HG03139 (cell line): ENCODE measurements around the gene SRPK2.
A peak's percentile ranks its signal among the peaks of the same experiment; 100 is the strongest.
"Not testable (repeated sequence)": the region's sequence is repeated elsewhere in the genome, so short reads cannot be mapped to it uniquely, and the experiment has no call there.

ENCODE experiments used
- ATAC-seq: cut with Tn5 transposase; IDR thresholded peaks from one replicate; pipeline ENCODE4 v1.9.1; 2021; ENCODE audit not compliant: unreplicated experiment

SRPK2 gene

DNA sequence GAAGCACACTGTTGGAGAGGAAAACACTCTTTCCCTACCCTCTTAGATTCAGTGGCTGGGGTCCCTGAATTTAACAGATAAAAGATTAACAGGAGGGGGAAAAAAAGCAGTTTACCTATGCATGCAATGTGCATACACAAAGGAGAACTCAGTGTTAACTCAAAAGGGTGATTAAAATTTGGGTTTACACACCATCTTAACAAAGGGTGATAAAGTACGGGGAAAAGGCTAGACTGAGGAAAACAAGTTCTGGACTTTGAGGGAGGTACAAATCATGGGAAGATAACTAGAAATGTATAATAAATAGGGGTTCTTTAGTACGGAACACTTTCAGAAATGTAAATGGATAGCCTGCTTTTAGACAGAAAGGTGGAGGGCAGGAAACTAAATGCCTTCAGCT lies 83.1 kb downstream of the SRPK2 start:
- no peak for ATAC-seq

- peak; percentile 69 for ATAC-seq
These were observed 84.5 kb downstream of the SRPK2 start for GRCh38 chr7:105304040-105304895.

GRCh38 chr7:105300587-105300986 lies 88.1 kb downstream of the SRPK2 start:
- ATAC-seq, result not testable (repeated sequence)

- peak; percentile 85 for ATAC-seq
These were observed 90.3 kb downstream of the SRPK2 start for GRCh38 chr7:105298439-105298894.

DNA sequence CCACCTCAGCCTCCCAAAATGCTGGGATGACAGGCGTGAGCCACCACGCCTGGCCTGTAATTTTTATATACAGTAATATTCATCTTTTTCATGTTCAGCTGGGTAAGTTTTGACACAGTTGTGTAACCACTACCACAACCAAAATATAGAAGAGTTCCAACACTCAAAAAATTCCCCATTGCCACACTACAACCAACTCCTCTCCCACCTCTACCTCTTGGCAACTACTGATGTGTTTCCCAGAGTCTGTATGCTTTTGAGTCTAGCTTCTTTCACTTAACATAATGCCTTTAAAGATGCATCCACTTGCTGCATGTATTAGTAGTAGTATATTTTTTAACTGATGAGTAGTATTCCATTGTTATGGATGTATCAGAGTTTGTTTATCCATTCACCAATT lies 90.7 kb downstream of the SRPK2 start:
- ATAC-seq, result peak; percentile 40

DNA sequence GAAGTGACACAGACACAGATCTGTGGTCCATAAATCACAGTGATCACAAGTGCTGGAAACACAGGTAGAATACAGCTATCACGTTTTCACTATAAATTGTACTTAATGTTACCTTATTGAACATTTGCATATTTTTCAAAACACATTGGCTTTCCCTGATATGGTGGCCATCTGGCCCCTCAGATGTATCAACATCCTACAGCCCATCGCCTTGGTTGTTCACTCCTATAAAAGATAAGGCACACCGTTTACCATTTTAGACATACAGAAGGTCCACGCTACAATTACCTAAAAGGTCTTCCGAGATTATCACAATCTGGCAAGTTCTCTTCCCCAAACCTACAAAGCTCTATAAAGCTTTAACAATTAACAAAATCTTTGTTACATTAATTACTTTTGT lies 91.4 kb downstream of the SRPK2 start:
- no peak for ATAC-seq

DNA sequence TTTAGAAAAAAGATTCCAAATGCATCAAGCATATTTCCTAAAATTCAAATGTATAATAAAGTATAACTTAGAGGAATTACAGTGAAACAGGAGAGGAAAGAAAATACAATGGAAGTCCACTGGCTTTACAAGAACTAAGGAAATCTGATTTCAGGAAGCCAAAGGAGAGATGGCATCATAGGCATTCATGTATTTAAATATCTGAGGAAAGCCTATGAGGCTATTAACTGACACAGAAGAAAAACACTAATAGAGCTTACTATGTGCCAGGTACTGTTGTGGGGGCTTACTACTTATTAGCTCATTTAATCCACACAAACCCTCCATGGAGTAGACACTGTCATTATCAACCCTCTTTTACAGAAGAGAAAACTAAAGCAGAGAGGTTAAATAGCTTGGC lies 92.2 kb downstream of the SRPK2 start:
- no peak for ATAC-seq

GRCh38 chr7:105295596-105296352 lies 92.9 kb downstream of the SRPK2 start:
- no peak for ATAC-seq

DNA sequence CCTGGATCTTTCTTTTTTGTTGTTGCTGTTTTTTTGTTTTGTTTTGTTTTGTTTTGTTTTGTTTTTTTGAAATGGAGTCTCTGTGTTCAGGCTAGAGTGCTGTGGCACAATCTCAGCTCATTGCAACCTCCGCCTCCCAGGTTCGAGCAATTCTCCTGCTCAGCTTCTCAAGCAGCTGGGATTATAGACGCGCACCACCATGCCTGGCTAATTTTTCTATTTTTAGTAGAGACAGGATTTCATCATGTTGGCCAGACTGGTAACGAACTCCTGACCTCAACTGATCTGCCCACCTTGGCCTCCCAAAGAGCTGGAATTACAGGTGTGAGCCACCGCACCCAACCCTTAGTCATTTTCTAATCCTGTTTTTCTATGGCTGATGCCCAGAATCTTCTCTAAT lies 94.2 kb downstream of the SRPK2 start:
- not testable (repeated sequence) for ATAC-seq

GRCh38 chr7:105289704-105290103 lies 99.0 kb downstream of the SRPK2 start:
- ATAC-seq, result no peak

GRCh38 chr7:105286441-105286840 lies 102.3 kb downstream of the SRPK2 start:
- ATAC-seq, result no peak

- no peak for ATAC-seq
These were observed 103.4 kb downstream of the SRPK2 start for GRCh38 chr7:105285118-105285874.

DNA sequence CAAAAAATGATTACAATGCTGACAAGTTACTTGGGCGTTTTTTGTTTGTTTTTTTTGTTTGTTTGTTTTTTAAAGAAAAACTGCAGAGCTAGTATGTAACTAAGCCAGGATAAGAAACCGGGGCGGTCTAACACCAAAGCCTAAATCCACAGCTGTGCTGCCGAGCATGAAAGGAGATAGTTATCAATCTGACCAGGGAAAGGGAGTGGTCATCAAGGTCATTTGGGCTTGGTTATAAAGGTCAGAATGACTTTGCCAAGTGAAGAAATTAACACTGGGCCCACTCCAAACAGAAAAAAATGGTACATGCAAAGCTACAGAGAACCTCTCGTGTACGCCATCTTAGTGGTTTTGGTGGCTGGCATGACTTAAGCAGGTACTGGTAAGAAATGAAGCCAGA lies 104.7 kb downstream of the SRPK2 start:
- no peak for ATAC-seq

DNA sequence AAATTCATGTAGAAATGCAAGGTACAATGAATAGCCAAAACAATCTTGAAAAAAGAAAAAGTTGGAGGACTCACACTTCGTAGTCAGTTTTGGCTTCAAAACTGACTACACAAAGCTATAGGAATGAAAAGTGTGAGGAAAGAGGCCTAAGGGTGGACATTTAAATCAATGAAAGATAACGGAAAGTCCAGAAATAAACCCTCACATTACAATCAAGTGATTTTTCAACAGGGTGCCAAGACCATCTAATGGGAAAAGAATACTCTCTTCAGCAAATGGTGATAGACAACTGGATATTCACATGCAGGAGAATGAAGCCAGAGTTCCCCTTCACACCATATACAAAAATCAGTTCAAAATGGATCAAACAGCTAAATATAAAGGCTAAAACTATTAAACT lies 106.8 kb downstream of the SRPK2 start:
- no peak for ATAC-seq

DNA sequence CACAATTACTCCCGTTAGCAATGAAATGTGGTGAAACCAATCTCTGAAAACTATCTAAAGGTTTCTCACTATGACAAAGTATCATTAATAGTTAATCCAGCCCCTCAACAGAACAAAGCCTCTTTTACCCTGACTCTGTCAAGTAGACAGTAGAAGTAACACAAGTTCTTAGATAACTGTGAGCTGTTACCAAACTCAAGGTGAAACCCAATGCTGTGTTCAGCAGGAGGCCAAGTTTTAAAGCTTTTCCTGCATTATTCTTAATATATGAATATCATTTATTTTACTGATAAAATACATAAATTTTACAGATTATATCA lies 109.1 kb downstream of the SRPK2 start:
- ATAC-seq, result peak; percentile 89

- peak; percentile 39 for ATAC-seq
These were observed 109.6 kb downstream of the SRPK2 start for GRCh38 chr7:105278973-105279687.

GRCh38 chr7:105278565-105278964 lies 110.2 kb downstream of the SRPK2 start:
- ATAC-seq, result no peak

GRCh38 chr7:105277341-105277740 lies 111.4 kb downstream of the SRPK2 start:
- ATAC-seq, result no peak

DNA sequence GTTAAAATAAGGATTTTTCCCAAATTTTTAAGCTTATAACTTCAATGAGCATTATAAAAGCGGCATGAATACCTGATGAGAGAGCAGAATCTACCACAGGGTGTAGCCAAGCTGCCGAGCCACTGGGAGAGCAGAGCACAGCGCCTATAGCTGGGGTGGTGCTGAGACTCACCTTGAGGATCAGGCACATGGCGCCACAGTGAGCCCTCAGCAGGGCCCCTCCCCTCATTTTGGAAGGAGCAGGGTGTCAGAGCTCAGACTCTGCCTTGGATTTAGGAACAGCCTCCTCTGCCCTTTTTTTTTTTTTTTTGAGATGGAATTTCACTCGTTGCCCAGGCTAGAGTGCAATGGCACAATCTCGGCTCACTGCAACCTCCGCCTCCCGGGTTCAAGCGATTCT lies 118.6 kb downstream of the SRPK2 start:
- ATAC-seq, result no peak

DNA sequence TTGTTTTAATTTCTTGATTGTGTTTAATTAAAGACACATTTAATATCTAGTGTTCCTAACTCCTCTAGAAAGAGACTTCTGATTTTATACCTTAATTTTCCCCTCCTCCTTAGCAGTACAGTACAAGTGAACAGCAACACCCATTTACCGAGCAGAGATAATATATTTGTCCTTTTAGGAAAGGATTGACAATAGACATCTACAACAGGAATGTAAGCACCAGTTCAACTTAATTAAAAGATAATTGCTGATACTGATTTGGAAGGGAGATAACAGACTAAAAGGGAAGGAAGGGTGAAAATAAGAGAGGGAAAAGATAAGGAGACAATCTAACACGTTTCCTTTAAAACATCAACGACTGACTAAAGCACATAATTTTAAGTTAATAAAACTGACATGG lies 119.3 kb downstream of the SRPK2 start:
- peak; percentile 13 for ATAC-seq
